Prostate gland (tissue), 2 donors: ENCODE results near the gene MDK. TPM values are rescaled to one million over a fixed set of nuclear protein-coding genes. Genes with fewer than 3 reads are reported as not detected.
"Not testable (repeated sequence)": the region's sequence is repeated elsewhere in the genome, so short reads cannot be mapped to it uniquely, and the experiment has no call there.

Experiments
- DNase-seq: peaks from one replicate; pipeline ENCODE4 v3.0.0-alpha.2; 2019; ENCODE audit warnings: low spot score
- H3K27ac ChIP-seq, 2 donors: fragments of 200-600 bp; sonication (generic); 2 replicates each; pipeline ENCODE4 v1.5.1; 2017 to 2019
- H3K27me3 ChIP-seq: fragments of 200-600 bp; sonication (generic); replicated peaks from 2 replicates; pipeline ENCODE4 v1.5.1; 2019; ENCODE audit not compliant: insufficient read depth
- H3K36me3 ChIP-seq, 2 donors: fragments of 200-600 bp; sonication (generic); 1 replicate in 1 of 2; 2 replicates in 1 of 2; pipeline versions ENCODE4 v1.5.1 to v1.8.1; 2017 to 2019
- H3K4me1 ChIP-seq: fragments of 200-600 bp; sonication (generic); replicated peaks from 2 replicates; pipeline ENCODE4 v1.5.1; 2019
- H3K4me3 ChIP-seq, 2 donors: fragments of 200-600 bp; sonication (generic); 2 replicates each; pipeline ENCODE4 v1.5.1; 2017 to 2019
- H3K9me3 ChIP-seq: fragments of 200-600 bp; sonication (generic); 2 replicates; pipeline ENCODE4 v1.5.1; 2017
- POLR2A ChIP-seq: fragments of 450-650 bp; IDR thresholded peaks from one replicate; pipeline ENCODE4 v1.6.1; 2016; ENCODE audit warnings: antibody characterized with exemption, mild to moderate bottlenecking
- POLR2AphosphoS5 ChIP-seq: sonication (generic); formaldehyde crosslinking; IDR thresholded peaks from one replicate; pipeline ENCODE4 v1.6.1; 2017; ENCODE audit warnings: antibody characterized with exemption
- WGBS: methylation state at CpG from one replicate; pipeline ENCODE4 v1.1.5; 2018; 5-methylcytosine and 5-hydroxymethylcytosine counted together
- intact Hi-C: fragments of 100-400 bp; cut with DNase I; formaldehyde crosslinking; loops from one replicate; pipeline ENCODE4 v1.14.2; 2022
- total RNA-seq, 2 donors: library from RNA; depleted of rRNA; stranded (reverse); fragments of >200 nt; gene quantifications; one replicate each; pipeline ENCODE4 v1.1.0, GENCODE V29; 2016
- TF ChIP-seq, protein P1 (sequence below), 4 experiments: fragments of 200-600 bp in 2 of 4; fragments of 450-650 bp in 2 of 4; sonication (generic) in 2 of 4; IDR thresholded peaks; 1 replicate in 3 of 4; 2 replicates in 1 of 4; pipeline ENCODE4 v1.5.1; 2016 to 2019; ENCODE audit warnings: antibody characterized with exemption in 4 of 4, mild to moderate bottlenecking in 2 of 4, moderate library complexity in 2 of 4

Gene MDK
- total RNA-seq, 2 donors from 2014 or later = 71.6 to 164 TPM

- Histone ChIP-seq H3K27me3 (no peaks in the 10 kb centered on the region), H3K9me3 (no peaks in the 10 kb centered on the region), H3K27ac (no peak overlapping the region), H3K4me3 (no peak overlapping the region), H3K36me3 (peaks cover 0 to 4% of the 10 kb centered on the region in 2 donors), H3K4me1 (no peaks in the 10 kb centered on the region)
- 63% methylated on average over 25 of the region's 25 CpGs for WGBS
- intact Hi-C loops = loop anchor here (2.0 kb wide), 1 partner anchor 23 kb away; the partner anchor contains the start of gene DGKZ
- TF ChIP-seq POLR2AphosphoS5 (no peak), POLR2A (no peak)
- TF ChIP-seq, protein P1, sequence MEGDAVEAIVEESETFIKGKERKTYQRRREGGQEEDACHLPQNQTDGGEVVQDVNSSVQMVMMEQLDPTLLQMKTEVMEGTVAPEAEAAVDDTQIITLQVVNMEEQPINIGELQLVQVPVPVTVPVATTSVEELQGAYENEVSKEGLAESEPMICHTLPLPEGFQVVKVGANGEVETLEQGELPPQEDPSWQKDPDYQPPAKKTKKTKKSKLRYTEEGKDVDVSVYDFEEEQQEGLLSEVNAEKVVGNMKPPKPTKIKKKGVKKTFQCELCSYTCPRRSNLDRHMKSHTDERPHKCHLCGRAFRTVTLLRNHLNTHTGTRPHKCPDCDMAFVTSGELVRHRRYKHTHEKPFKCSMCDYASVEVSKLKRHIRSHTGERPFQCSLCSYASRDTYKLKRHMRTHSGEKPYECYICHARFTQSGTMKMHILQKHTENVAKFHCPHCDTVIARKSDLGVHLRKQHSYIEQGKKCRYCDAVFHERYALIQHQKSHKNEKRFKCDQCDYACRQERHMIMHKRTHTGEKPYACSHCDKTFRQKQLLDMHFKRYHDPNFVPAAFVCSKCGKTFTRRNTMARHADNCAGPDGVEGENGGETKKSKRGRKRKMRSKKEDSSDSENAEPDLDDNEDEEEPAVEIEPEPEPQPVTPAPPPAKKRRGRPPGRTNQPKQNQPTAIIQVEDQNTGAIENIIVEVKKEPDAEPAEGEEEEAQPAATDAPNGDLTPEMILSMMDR (IDR thresholded peaks at IDR 0.05) = peak; percentile 49 to 85 (median 58)
- no peak for DNase-seq
Measured at GRCh38 chr11:46369458-46370152, 11.9 kb upstream of the MDK start.

DNA sequence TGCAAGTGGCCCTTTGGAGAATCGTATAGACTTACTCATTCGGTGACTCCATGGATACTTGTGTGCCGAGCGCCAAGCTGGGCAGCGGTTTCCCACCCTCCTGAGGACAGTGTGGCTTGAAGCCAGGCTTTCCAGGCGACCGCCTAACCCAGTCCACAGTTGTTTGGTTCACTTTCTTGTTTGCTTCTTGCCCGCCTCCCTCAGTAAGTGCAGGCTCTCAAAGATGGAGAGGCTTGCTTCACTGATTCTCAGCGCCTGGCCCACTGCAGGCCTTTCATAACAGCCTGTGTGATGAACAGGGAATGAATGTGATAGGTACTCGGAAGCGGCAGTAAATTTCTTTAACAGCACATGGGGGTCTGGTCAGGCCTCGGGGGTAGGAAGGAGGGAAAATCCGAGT is 11.2 kb upstream of the MDK start:
- Histone ChIP-seq H3K9me3 (no peaks in the 10 kb centered on the region), H3K4me3 (no peak overlapping the region), H3K4me1 (no peaks in the 10 kb centered on the region), H3K27me3 (no peaks in the 10 kb centered on the region), H3K27ac (no peak overlapping the region), H3K36me3 (peaks cover 4 to 11% of the 10 kb centered on the region in 2 donors)
- intact Hi-C loops = no loop called here
- no peak for TF ChIP-seq POLR2A
- no peak for TF ChIP-seq POLR2AphosphoS5
- TF ChIP-seq, protein P1 (IDR thresholded peaks at IDR 0.05) = no peak
- 84% methylated on average over 13 of the region's 13 CpGs for WGBS
- DNase-seq = no peak

DNA sequence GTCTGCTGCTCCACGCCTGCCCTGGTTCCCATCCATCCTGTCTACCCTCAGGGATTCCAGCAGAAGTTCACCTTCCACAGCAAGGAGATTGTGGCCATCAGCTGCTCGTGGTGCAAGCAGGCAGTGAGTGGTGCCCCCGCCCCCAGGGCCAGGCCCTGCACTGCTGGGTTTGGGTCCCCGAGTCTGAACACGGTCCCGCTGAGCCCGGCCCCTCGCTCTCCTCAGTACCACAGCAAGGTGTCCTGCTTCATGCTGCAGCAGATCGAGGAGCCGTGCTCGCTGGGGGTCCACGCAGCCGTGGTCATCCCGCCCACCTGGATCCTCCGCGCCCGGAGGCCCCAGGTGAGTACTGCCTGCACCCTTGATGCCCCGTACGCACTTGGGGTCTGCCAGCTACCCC is 10.2 kb upstream of the MDK start:
- H3K9me3 ChIP-seq, H3K27ac ChIP-seq, intact Hi-C loops, DNase-seq, H3K27me3 ChIP-seq, H3K4me1 ChIP-seq, H3K4me3 ChIP-seq: not testable (repeated sequence)
- peaks cover 4 to 13% of the 10 kb centered on the region in 2 donors for H3K36me3 ChIP-seq
- WGBS = 93% methylated on average over 16 of the region's 19 CpGs

DNA sequence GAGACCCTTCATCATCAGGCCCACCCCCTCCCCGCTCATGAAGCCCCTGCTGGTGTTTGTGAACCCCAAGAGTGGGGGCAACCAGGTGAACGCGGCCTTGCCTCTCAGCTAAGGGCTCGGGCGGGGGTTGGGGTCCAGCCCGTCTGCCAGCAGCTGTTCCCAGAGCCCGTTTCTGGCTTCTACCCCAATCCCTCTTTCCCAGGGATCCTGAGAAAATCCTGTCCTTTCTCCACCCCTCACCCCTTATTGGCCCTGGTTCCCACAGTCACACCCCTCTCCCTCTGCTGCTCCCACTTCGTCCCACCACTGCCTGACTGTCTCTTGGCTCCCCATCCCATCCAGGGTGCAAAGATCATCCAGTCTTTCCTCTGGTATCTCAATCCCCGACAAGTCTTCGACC is 9.4 kb upstream of the MDK start:
- intact Hi-C loops = no loop called here
- no peak for DNase-seq
- Histone ChIP-seq H3K27ac (no peak overlapping the region), H3K27me3 (no peaks in the 10 kb centered on the region), H3K4me3 (no peak overlapping the region), H3K9me3 (no peaks in the 10 kb centered on the region), H3K4me1 (no peaks in the 10 kb centered on the region), H3K36me3 (peaks cover 4 to 13% of the 10 kb centered on the region in 2 donors)
- TF ChIP-seq, protein P1 (IDR thresholded peaks at IDR 0.05) = no peak
- no peak for TF ChIP-seq POLR2AphosphoS5
- no peak for TF ChIP-seq POLR2A
- 78% methylated on average over 10 of the region's 10 CpGs for WGBS

GRCh38 chr11:46372501-46372900 is 9.0 kb upstream of the MDK start:
- H3K27ac ChIP-seq, intact Hi-C loops, H3K4me1 ChIP-seq, H3K4me3 ChIP-seq, DNase-seq, H3K27me3 ChIP-seq, H3K9me3 ChIP-seq: not testable (repeated sequence)
- 97% methylated on average over 15 of the region's 15 CpGs for WGBS
- H3K36me3 ChIP-seq = peaks cover 4 to 13% of the 10 kb centered on the region in 2 donors
